GM12875 (cell line): ENCODE data around the gene CFAP54.

Experiments
- H3K4me3 ChIP-seq: one replicate; pipeline ENCODE4 v1.5.1; 2011; ENCODE audit warnings: low read depth, low read length, control low read depth
- TF ChIP-seq, protein P1 (sequence below): IDR thresholded peaks from 2 replicates; pipeline ENCODE4 v1.5.1; 2011; ENCODE audit warnings: low read depth, mild to moderate bottlenecking, control low read depth, inconsistent platforms, low read length, moderate library complexity, borderline replicate concordance; ENCODE audit not compliant: insufficient read depth

CFAP54 gene, protein sequence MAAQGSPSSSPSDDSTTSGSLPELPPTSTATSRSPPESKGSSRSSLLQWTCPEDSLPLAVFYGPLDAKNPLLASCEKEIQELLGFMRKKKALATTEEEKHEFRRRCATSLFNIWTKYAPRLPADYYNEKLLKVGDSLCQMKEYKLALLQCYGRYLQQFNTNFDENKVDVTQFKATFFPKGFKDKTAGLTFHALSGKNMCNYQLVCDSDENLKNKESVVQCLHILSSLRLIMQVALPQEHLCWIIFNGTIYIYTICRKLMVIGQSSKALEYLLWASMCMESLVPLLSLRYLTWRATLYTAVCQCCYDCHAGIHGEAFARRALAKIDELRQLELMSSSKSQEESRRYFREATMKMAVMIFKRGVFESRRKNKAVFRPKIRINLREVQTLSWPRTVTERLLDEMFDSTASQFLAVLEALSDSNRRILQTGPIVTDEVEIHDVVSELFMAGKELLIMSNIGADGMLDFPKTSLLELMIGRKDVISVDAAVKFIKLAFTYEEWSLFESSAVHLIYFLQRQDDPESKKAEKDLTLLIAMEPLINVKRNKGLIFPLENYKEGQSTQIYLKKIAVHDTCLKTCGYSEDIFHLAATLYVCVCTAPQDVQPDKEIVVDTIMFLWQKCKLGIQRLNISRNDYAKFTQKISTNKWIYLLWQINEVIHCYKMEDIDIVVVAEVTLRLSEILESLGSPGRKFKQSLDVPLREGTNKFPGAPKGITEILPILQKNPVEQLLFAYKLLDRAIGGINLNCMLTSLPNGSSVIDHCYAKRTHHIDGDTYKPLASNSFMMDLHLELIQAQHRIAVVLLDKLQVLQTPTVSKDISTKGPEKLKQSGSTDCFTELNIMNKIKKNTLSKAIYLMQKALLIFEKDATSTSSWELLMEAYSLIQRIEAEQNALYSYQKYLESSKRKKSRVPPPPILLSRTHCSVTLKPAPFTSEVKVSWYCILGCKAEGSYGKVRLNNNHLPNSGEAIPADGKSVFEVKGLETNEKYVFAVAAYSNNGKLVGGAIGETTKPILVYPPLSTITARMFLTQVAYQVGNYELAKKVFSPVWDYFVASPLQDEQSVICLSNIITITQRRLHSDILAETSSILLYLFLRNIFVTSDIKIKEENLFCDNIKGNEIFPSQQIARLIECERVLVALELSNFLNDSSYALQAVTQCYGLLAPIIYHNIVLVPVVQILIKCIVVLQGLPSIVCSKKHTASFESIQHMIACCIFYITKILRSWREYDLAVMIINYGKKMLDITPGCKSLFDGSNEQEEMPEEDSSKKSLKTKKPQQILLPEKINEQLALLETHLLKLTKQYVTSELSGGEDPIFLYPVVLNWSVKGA (N-terminal part only)

DNA sequence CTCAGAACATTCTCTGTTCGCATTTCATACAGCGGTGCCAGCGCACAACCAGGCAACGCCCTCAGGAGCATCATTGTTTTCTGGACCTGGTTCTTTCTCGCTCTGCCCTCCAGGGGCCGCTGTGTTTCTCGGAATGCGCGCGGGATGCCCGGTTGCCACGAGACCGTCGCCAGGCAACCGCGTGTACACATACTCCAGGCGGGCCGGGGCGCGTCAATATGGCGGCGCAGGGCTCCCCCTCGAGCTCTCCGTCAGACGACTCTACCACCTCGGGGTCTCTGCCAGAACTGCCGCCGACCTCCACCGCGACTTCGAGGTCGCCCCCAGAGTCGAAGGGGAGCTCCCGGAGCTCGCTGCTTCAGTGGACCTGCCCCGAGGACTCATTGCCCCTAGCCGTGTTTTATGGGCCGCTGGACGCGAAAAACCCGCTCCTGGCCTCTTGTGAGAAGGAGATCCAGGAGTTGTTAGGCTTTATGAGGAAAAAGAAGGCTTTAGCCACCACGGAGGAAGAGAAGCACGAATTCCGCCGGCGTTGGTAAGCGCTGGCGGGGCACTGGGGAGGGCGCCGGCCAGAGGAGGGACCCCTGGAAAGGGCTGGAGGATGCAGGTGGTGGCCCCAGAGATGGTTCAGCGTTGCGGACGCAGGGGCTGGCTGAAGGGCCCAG lies at the start of gene CFAP54:
Gene CFAP54, plus strand, starts transcription at position 186 of the 665 bp plus-strand sequence. Its CDS starts 33 bp downstream, at position 219.
- peak within 1 kb of the TSS; percentile 60 for H3K4me3 ChIP-seq
- TF ChIP-seq, protein P1, sequence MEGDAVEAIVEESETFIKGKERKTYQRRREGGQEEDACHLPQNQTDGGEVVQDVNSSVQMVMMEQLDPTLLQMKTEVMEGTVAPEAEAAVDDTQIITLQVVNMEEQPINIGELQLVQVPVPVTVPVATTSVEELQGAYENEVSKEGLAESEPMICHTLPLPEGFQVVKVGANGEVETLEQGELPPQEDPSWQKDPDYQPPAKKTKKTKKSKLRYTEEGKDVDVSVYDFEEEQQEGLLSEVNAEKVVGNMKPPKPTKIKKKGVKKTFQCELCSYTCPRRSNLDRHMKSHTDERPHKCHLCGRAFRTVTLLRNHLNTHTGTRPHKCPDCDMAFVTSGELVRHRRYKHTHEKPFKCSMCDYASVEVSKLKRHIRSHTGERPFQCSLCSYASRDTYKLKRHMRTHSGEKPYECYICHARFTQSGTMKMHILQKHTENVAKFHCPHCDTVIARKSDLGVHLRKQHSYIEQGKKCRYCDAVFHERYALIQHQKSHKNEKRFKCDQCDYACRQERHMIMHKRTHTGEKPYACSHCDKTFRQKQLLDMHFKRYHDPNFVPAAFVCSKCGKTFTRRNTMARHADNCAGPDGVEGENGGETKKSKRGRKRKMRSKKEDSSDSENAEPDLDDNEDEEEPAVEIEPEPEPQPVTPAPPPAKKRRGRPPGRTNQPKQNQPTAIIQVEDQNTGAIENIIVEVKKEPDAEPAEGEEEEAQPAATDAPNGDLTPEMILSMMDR: peak; percentile 92

GRCh38 chr12:96441816-96442215 lies 47.6 kb upstream of the CFAP54 start:
- TF ChIP-seq, protein P1: no peak
- H3K4me3 ChIP-seq: no peak overlapping the region

- no peak overlapping the region for H3K4me3 ChIP-seq
- TF ChIP-seq, protein P1: no peak
These were observed 46.5 kb upstream of the CFAP54 start for GRCh38 chr12:96442906-96443305.

DNA sequence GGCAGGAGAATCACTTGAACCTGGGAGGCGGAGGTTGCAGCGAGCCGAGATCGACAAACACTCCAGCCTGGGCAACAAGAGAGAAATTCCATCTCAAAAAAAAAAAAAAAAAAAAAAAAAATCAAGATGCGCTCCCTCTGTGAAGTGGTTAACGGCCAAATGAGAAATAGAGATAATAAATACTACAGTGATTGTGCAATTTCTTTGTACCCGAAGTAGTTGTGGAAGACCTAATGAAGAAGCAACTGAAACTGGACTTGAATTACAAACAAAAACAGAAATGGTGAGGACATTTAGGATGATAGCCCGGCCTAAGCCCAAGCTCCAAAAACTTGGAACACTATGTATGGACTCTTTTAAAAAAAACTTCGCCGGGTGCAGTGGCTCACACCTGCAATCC lies 45.0 kb upstream of the CFAP54 start:
- no peak overlapping the region for H3K4me3 ChIP-seq
- TF ChIP-seq, protein P1: no peak

DNA sequence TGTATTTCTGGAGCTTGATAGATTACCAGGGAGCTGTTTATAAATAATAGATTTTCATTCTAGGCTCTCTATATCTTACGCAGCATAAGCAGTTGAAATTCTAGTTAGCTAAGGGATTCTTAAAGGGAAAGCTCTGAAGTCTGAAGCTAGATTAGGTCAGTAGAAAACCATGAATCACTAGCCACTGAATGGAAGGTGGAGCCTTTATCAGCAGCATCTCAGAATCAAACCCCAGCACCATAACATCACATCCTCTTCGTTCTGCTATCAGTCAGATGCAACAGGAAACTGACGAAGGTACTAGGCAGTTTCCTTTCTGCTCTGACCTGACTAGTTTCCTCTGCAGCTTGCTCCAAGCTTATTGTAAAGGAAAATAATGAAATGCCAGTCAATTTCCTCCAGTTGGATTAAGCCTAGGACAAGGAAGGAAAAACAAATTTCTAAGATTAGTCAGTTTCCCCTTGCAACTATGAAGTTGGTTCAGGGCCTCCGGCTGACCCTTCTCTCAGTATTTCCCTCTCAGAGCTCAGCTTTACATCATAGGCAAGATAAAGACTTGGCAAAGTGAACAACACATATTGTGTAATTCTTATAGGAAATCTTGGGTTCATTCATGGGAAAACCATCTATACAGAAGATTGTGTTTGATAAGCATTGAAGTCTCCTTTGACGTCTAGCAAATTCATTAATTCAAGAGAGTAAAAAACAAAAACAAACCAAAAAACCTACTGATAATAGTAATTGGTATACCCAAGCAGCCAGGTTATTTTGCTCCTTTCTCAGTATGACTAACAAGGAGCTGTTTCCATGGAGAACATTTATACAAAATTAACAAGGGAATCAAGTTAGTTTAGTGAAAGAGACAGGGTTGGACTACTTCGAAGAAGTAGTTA lies 43.4 kb upstream of the CFAP54 start:
- TF ChIP-seq, protein P1: no peak
- no peak overlapping the region for H3K4me3 ChIP-seq
